GM10248 (cell line): Measurements from ENCODE around the gene GNAL.

Source experiments
- CTCF ChIA-PET: fragments of 300-600 bp; sonication (Branson Sonifier 250); formaldehyde crosslinking; extraction: SDS; loops from one replicate; lab custom pipeline; 2021; ENCODE audit warnings: antibody characterized with exemption; lab: Yijun Ruan, JAX
- POLR2A ChIA-PET: fragments of 350-650 bp; sonication (Branson Sonifier 250); formaldehyde crosslinking; extraction: SDS; loops from one replicate; lab custom pipeline; 2020; ENCODE audit warnings: antibody characterized with exemption; lab: Yijun Ruan, JAX
- DNase-seq: peaks from one replicate; pipeline ENCODE4 v3.0.0; 2012; ENCODE audit errors: extremely low spot score
- CTCF ChIP-seq: IDR thresholded peaks from 2 replicates; pipeline ENCODE4 v1.5.1; 2012; ENCODE audit warnings: mild to moderate bottlenecking, low read depth; ENCODE audit errors: extremely low read depth, missing control alignments, control extremely low read depth

The GNAL gene

GRCh38 chr18:11740461-11740860 lies 51.4 kb downstream of the GNAL start:
- POLR2A ChIA-PET: no interaction called here
- CTCF ChIA-PET: interaction anchor here (1.0 to 2.9 kb wide), 8 partner anchors 9 to 299 kb away, joined by 3 to 23 read pairs (median 4); no protein-coding TSS in a partner anchor
- no peak for TF ChIP-seq CTCF
- DNase-seq: no peak

GRCh38 chr18:11741505-11742145 lies 52.6 kb downstream of the GNAL start:
- peak; percentile 46 for DNase-seq
- POLR2A ChIA-PET: no interaction called here

GRCh38 chr18:11745521-11745920 lies 56.5 kb downstream of the GNAL start:
- TF ChIP-seq CTCF: no peak
- CTCF ChIA-PET: interaction anchor here (5.9 kb wide), 1 partner anchor 12 kb away, joined by 29 read pairs; no protein-coding TSS in a partner anchor
- POLR2A ChIA-PET: no interaction called here
- no peak for DNase-seq

More at GRCh38 chr18:11741505-11742145, 52.6 kb downstream of the GNAL start:
- peak; percentile 29 for TF ChIP-seq CTCF
- CTCF ChIA-PET: interaction anchor here (1.3 to 2.9 kb wide), 4 partner anchors 9 to 87 kb away, joined by 3 to 23 read pairs (median 8); no protein-coding TSS in a partner anchor

- DNase-seq: no peak
- ChIA-PET POLR2A (no interaction called here), CTCF (interaction anchor here (1.0 to 5.9 kb wide), 2 partner anchors 11 to 13 kb away, joined by 3 to 29 read pairs; no protein-coding TSS in a partner anchor)
- no peak for TF ChIP-seq CTCF
Observed at GRCh38 chr18:11747286-11747685, 58.2 kb downstream of the GNAL start.

GRCh38 chr18:11747731-11748130 lies 58.7 kb downstream of the GNAL start:
- ChIA-PET CTCF (interaction anchor here (1.0 to 5.9 kb wide), 2 partner anchors 11 to 14 kb away, joined by 3 to 29 read pairs; no protein-coding TSS in a partner anchor), POLR2A (no interaction called here)
- no peak for DNase-seq
- no peak for TF ChIP-seq CTCF

- no peak for TF ChIP-seq CTCF
- POLR2A ChIA-PET: no interaction called here
- no peak for DNase-seq
- CTCF ChIA-PET: interaction anchor here (1.4 to 1.5 kb wide), 2 partner anchors 9 to 16 kb away, joined by 3 to 5 read pairs; no protein-coding TSS in a partner anchor
Observed at GRCh38 chr18:11749305-11749704, 60.2 kb downstream of the GNAL start.
